HL-60 (cell line): ENCODE data around the gene SMIM30.
A peak's percentile ranks its signal among the peaks of the same experiment; 100 is the strongest.

Experiments used
- DNase-seq, 2 experiments: peaks; one replicate each; pipeline ENCODE4 v3.0.0-alpha.2; 2010 to 2020; ENCODE audit warnings: low read depth in 1 of 2, low spot score in 1 of 2
- H3K27ac ChIP-seq: fragments of 250-450 bp; sonication (Bioruptor Pico); replicated peaks from 2 replicates; pipeline ENCODE4 v1.5.1; 2020; ENCODE audit warnings: mild to moderate bottlenecking, moderate library complexity
- H3K27me3 ChIP-seq: fragments of 250-450 bp; sonication (Bioruptor Pico); 2 replicates; pipeline ENCODE4 v1.5.1; 2021; ENCODE audit warnings: mild to moderate bottlenecking, moderate library complexity; ENCODE audit not compliant: insufficient read depth, poor library complexity, severe bottlenecking
- H3K4me3 ChIP-seq: replicated peaks from 2 replicates; pipeline ENCODE4 v1.5.1; 2011; ENCODE audit warnings: mild to moderate bottlenecking, control low read depth, low read length; ENCODE audit not compliant: insufficient read depth
- GABPA ChIP-seq: IDR thresholded peaks from 2 replicates; pipeline ENCODE4 v1.6.1; 2012; ENCODE audit warnings: low read depth
- POLR2AphosphoS5 ChIP-seq: IDR thresholded peaks from 2 replicates; pipeline ENCODE4 v1.6.1; 2012; ENCODE audit warnings: low read depth
- SPI1 ChIP-seq: IDR thresholded peaks from 2 replicates; pipeline ENCODE4 v1.6.1; 2012; ENCODE audit warnings: low read depth, mild to moderate bottlenecking, borderline replicate concordance
- TF ChIP-seq, protein P1 (sequence below): IDR thresholded peaks from one replicate; pipeline ENCODE4 v1.5.1; 2011; ENCODE audit warnings: low read length, control low read depth, inconsistent platforms; ENCODE audit not compliant: insufficient read depth
- TF ChIP-seq, protein P2 (sequence below): IDR thresholded peaks from 2 replicates; pipeline ENCODE4 v1.6.1; 2012; ENCODE audit warnings: low read depth; ENCODE audit not compliant: insufficient replicate concordance

SMIM30 gene

DNA sequence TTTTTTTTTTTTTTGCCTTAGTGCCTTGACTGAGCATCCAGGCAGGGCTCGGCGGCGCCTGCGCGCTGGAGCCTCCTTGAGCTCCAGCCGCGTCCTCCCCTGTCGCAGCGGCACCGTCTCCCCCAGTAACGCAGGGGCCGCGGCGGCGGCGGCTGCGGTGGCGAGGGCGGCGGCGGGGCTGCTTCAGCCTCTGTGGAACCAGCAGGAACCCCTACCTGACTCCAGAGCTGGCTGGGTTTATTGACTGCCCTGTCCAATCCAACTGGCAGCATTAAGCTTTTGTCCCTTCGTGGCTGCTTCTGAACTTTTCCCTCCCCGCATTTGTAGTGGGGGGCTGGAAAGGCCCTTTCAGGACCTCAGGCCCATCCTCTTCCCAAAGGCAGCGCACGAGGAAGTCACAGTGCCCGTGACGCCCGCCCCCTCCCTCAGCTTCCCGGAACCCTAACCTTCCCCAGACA is 31.9 kb downstream of the SMIM30 start, which contains the start of gene GPR85:
Gene GPR85 (minus strand): TSS at position 397 of the 458 bp plus-strand sequence. CDS start 2,106 bp downstream, outside the sequence.
- no peaks in the 10 kb centered on the region for H3K27me3 ChIP-seq
- H3K27ac ChIP-seq: peak within 1 kb of the TSS; percentile 78
- TF ChIP-seq SPI1 (peak; percentile 5; the same call in 1 of the 2 replicates), POLR2AphosphoS5 (peak; percentile 62; the same call in 1 of the 2 replicates), GABPA (no peak)
- TF ChIP-seq, protein P1, sequence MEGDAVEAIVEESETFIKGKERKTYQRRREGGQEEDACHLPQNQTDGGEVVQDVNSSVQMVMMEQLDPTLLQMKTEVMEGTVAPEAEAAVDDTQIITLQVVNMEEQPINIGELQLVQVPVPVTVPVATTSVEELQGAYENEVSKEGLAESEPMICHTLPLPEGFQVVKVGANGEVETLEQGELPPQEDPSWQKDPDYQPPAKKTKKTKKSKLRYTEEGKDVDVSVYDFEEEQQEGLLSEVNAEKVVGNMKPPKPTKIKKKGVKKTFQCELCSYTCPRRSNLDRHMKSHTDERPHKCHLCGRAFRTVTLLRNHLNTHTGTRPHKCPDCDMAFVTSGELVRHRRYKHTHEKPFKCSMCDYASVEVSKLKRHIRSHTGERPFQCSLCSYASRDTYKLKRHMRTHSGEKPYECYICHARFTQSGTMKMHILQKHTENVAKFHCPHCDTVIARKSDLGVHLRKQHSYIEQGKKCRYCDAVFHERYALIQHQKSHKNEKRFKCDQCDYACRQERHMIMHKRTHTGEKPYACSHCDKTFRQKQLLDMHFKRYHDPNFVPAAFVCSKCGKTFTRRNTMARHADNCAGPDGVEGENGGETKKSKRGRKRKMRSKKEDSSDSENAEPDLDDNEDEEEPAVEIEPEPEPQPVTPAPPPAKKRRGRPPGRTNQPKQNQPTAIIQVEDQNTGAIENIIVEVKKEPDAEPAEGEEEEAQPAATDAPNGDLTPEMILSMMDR: no peak
- TF ChIP-seq, protein P2, sequence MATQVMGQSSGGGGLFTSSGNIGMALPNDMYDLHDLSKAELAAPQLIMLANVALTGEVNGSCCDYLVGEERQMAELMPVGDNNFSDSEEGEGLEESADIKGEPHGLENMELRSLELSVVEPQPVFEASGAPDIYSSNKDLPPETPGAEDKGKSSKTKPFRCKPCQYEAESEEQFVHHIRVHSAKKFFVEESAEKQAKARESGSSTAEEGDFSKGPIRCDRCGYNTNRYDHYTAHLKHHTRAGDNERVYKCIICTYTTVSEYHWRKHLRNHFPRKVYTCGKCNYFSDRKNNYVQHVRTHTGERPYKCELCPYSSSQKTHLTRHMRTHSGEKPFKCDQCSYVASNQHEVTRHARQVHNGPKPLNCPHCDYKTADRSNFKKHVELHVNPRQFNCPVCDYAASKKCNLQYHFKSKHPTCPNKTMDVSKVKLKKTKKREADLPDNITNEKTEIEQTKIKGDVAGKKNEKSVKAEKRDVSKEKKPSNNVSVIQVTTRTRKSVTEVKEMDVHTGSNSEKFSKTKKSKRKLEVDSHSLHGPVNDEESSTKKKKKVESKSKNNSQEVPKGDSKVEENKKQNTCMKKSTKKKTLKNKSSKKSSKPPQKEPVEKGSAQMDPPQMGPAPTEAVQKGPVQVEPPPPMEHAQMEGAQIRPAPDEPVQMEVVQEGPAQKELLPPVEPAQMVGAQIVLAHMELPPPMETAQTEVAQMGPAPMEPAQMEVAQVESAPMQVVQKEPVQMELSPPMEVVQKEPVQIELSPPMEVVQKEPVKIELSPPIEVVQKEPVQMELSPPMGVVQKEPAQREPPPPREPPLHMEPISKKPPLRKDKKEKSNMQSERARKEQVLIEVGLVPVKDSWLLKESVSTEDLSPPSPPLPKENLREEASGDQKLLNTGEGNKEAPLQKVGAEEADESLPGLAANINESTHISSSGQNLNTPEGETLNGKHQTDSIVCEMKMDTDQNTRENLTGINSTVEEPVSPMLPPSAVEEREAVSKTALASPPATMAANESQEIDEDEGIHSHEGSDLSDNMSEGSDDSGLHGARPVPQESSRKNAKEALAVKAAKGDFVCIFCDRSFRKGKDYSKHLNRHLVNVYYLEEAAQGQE: no peak
- peak; percentile 41 to 53 for DNase-seq
- peak within 1 kb of the TSS; percentile 56 for H3K4me3 ChIP-seq

DNA sequence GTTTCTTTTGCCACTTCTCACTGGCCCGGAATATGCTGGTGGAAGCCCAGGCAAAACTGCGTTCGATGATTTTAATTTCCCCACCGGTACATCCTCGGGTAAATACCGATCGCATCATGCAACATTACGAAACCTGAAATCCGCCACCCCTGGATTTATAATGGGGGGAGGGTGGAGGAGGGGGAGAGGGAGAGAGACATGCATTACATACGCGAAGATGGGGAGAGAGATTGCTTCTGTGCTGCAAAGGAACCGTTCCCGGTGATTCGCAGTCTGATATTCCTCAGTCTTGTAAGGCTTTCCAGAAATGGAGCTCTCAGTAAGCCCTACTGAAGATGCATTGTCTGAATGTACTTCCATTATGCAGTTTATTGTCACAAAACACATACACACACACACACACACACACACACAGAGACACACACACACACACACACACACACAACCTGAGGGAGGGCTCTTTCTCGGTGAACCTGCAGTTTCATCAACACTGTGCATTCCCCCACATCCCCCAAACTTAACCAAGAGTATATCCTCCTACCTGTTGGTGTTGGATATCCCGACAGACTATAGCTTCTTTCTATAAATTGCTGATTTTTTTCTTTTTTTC is 32.5 kb downstream of the SMIM30 start:
- no peaks in the 10 kb centered on the region for H3K27me3 ChIP-seq
- H3K27ac ChIP-seq: peak overlapping the region; percentile 78
- H3K4me3 ChIP-seq: peak overlapping the region; percentile 56
- TF ChIP-seq POLR2AphosphoS5 (no peak), GABPA (no peak), SPI1 (no peak)
- TF ChIP-seq, protein P1: no peak
- TF ChIP-seq, protein P2: no peak
- DNase-seq: peak; percentile 13 to 25

DNA sequence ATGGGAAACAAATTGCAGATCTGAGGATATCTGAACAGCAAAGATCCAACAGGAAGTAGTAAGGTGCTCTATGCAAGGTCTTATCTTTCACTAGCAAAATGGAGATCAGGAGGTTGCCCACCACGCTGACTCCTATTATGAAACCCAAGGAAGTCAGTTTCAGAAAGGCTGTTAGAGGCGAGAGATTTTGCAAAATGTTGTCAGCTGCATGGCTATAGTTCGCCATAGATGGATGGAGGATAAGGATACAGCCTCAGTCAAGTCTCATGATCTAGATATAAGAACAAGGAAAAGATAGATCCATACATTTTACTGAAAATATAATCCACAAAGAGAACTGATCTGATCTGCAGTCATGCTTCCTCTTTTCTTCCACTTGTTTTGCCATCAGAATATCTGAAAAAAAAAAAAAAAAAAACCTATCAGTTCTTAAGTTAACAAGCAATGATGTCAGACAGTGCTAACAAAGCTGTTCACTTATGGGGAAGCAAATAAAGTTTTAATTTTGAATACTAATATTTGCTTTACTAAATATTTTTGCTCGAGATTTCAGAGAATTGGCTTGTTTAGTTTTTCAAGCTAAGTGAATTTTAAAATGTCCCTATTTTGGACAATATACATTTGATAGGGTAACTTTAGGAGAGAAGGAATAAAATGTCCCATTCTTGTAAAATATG is 33.7 kb downstream of the SMIM30 start:
- TF ChIP-seq, protein P2: no peak
- TF ChIP-seq POLR2AphosphoS5 (no peak), GABPA (no peak), SPI1 (no peak)
- TF ChIP-seq, protein P1: no peak
- DNase-seq: peak; percentile 7 to 25
- Histone ChIP-seq H3K27me3 (no peaks in the 10 kb centered on the region), H3K4me3 (no peak overlapping the region), H3K27ac (peak overlapping the region; percentile 78)
